Stimulated activated CD8-positive, alpha-beta memory T cell treated with anti-CD3 and anti-CD28 coated beads, Interleukin-4, amount 100 ng/mL, for 24 hours (primary cell): ENCODE measurements around the gene FCHSD2.
"Not testable (repeated sequence)": the region's sequence is repeated elsewhere in the genome, so short reads cannot be mapped to it uniquely, and the experiment has no call there.

Experiments used
- DNase-seq: peaks from one replicate; pipeline ENCODE4 v3.0.0-alpha.2; 2020; ENCODE audit warnings: low read depth

The FCHSD2 gene

DNA sequence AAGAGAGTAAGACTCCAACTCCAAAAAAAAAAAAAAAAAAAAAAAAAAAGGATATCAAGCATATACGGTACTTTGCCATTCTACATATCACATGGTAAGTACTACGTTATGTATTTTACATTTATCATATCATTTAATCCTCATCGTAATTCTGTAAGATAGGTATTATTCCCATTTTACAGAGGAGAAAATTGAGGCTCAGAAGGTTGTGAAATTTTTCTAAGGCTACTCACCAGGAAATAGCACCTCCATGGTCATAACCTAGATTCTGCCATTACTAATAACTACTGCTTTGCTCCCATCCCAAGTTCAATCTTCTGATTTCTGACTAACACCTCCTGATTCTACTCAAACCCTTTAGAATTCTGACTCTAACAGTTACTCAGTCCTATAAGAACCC is 138.0 kb downstream of the FCHSD2 start:
- no peak for DNase-seq

DNA sequence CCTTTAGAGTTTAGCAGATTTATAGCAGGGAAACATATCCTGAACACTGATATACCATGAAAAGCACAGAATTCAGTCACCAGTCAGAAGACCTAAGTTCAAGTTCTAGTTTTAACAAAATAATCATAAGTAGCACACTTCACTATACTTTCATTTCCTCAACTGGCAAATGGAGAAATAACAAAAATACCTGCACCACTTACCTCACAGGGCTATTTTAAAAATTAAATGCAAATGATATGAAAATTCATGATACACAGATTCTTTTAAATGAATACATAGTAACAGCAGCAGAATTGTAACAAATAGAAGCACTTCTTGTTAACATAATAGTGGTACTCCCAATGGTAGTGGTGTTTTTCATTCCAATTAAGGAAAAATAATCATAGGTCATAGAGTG is 139.0 kb downstream of the FCHSD2 start:
- no peak for DNase-seq

DNA sequence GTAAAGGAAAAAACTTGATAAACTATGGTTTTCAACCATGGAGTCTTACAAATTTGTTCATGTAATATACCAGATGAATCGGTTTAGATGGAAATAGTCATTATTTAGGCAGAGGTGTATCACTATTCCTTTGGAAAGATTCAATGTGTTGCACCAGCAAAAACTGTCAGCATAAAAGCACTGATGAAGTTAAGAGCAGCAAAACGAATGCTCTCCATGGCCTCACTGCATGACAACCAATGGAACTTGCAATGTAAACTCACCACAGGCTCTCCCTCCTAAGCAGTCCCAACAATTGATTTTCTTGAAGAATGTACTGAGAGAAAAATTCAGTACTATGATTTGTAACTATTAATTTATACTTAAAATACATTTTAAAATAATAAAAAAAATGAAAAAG is 139.9 kb downstream of the FCHSD2 start:
- no peak for DNase-seq

DNA sequence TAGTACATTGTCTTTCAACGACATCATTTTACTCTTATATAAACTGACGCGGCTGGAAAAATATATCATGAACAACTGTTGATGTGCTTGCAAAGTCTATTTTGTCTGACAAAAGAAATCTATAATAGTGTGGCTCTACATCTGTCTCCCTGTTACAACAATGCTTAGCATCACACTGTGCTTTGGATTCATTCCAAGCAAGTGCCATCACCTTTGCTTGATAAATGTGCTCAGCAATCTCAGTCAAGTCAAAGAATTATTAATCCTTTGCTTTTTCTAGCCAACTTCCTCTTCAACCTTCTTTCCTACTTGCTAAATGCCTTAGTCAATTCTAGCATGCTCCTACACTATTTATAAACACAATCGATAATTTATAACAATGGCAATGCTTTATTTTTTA is 140.5 kb downstream of the FCHSD2 start:
- no peak for DNase-seq

DNA sequence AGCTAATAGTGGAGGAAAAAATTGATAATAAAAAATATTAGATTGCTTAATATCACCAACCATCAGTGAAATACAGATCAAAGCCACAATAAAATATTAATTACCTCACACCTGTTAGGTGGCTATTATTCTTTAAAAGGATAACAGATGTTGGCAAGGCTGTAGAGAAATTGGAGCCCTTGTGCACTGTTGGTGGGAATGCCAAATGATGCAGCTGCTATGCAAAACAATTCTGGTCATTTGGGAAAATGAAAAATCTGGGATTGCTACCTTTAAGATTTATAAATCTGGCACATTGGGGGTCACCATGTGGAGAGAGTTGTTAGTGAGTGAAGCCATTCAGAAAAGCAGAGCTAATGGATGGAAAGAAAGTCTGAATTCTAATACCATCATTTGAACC is 143.4 kb downstream of the FCHSD2 start:
- no peak for DNase-seq

DNA sequence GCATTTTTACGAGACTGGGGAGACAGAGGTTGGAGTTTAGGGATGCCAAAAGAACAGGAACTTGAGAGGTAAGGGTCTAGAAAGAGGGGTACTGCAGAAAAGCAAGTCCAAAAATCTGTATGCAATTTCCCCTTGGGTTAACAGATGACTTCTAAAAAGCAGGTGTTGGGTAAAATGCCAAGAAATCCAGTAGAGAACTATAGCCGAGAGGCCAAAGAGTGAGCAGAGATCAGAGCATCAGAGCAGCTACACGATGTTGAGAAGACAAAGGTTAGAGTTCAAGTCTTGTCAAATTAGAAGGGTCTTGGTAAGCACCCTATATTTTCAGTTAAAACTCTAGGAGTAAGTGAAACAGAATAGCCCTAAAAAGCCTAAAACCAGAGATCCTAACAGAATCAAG is 145.2 kb downstream of the FCHSD2 start:
- no peak for DNase-seq

DNA sequence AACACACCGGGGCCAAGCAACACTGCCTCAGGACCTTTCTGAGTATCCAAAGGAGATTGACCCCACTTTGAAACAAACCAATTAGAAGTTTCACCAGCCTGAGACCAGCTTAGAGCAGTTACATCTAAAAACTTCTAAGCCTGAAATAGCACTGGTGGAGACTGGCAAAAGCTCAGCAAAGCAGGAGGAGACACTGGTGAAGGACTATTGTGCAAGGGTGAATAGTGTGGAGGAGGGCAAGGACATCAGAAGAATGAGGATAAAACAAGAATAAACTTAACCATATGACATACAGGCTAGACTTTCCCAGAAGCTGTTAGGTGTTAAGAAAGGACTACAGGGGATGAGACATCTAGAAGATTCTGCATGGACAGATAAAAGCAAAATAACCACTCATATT is 152.4 kb downstream of the FCHSD2 start:
- no peak for DNase-seq

DNA sequence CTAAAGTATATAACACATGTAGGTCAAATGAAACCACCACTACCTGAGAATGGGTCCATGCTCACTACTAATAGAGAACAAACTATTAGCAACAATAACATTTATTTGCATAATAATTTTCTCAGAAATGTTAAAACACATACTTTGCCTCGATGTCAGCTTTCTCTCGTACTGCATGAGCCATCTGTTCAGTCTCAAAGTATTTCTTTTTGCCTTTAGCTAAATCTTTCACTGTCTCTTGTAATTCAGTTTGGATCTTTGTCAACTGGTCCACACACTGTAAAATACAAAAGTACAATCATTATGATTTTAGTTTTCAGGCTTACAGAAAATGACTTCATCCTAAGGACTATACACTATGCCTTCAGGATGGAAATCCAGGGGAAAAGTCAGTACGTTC is 153.3 kb downstream of the FCHSD2 start:
- no peak for DNase-seq

DNA sequence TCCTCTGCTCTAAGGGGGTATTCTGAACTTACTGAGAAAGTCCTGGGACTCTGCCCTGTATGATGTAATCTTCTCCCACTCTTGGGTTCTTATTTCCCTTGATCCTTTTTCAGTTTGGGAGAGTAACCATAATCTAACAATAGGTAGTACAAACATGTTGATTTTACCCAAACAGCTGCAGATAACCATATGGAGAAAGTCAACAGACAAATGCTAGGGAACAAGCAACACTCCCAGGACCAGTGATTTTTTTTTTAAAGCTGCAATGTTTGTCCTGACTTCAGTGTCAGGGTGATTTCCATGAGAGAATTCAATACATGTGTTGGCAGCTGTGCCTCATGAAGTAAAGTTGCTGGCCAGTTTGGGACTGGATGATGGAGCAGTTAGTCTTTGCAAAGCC is 156.5 kb downstream of the FCHSD2 start:
- DNase-seq = no peak

DNA sequence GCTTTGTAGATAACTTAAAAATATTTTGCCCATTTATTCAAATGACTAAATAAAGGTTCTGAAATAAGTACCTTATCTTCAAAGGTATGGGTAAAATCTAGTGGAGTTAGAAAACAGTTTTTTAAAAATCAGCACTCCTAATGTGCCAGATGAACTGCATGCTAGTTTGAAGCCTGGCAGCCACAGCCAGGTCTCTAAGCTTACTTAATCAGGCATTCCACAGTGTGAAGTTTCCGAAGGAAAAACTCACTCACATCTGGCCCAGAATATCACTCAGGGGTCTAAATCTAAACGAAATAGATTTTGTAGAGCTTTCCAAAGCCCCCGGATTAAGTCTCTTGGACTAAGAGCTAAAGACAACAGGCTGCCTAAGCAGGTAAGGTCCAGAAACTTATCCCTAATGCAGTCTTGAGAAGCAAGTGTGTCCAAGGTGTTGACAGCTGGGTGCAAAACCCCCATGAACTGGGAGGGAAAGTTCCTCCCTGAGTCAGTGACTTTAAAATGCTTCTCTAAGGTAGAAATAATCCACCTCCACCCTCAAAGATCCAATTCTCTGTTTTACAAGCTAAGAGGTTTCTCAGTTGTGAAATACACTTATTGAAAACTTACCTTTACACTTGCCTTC is 157.6 kb downstream of the FCHSD2 start:
- no peak for DNase-seq

DNA sequence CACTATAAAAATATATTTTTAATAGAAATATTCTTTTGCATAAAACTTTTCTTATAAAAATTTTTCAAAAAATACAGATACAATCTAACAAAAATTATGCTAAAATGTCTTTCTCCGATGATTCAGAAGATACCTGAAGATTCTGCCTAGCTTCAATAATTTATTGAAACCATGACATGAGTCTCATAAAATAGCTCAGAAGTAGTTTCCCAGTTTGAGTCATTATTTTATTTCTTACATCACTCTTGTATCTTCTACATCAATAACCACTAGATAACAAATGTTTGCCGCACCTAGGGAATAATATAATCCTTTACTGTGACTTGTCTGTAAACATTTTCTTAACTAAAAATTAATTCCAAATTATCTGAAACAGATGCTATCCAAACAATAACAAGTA is 158.6 kb downstream of the FCHSD2 start:
- DNase-seq = no peak

DNA sequence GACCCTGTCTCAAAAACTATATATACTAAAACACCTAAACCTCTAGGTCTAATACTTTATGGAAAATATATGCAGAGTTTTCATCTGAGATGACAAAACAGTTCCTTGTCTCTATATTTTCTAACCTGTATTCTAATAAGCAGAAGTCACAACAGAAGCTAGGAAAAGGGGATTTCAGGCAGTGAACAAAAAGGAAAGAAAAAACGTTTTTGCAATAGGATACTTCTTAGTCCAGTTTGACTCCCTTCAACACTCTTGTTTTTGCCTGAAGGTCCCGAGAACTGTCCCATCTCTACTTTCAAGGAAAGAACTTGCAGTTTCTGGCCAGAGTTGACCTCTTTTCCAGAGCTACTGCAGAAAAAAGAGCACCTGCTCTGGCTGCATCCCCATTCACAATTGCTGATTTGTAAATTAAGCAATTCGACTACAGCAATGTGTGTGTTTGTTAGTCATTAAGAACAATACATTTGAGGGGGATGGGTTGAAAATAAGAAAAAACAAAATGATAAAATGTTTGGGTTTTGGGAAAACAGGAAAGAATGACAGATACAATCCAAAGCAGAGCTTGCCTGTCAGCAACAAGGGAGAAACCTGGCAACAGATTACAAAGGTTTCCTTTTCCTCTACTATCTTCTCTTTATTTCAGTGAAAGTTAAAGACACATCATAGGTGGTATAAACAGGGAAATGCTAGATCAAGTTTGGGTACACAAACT is 160.0 kb downstream of the FCHSD2 start:
- DNase-seq = no peak

DNA sequence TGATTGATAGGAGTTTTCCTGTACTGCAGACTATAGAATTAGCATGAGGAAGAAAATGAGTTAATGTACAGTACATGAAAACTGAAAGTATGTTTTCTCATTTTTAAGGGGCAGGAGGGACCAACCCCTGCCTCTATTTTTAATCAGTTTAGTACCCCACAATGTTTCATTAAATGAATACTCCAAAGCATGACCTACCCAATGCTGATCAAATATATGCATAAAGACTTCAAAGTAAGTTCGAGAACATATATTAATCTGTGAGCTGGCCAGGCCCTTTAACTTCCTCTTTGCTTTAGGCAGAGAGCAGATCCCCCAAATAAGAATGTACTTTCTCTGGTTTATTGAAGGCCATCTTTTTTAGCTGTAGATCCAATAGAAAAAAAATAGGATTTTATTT is 161.0 kb downstream of the FCHSD2 start:
- no peak for DNase-seq

DNA sequence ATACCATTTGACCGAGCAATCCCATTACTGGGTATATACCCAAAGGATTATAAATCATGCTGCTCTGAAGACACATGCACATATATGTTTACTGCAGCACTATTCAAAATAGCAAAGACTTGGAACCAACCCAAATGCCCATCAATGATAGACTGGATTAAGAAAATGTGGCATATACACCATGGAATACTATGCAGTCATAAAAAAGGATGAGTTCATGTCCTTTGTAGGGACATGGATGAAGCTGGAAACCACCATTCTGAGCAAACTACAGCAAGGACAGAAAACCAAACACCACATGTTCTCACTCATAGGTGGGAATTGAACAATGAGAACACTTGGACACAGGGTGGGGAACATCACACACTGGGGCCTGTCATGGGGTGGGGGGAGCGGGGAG is 164.3 kb downstream of the FCHSD2 start:
- DNase-seq = not testable (repeated sequence)

DNA sequence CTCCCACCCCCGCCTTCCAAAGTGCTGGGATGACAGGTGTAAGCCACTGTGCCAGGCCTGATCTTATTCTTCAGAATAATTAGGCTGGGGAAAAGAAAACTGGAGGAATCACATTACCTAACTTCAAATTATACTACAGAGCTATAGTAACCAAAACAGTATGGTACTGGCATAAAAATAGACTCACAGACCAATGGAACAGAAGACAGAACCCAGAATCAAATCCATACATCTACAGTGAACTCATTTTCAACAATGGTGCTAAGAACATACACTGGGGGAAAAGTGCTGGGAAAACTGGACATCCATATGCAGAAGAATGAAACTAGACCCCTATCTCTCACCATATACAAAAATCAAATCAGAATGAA is 165.6 kb downstream of the FCHSD2 start:
- DNase-seq = not testable (repeated sequence)

DNA sequence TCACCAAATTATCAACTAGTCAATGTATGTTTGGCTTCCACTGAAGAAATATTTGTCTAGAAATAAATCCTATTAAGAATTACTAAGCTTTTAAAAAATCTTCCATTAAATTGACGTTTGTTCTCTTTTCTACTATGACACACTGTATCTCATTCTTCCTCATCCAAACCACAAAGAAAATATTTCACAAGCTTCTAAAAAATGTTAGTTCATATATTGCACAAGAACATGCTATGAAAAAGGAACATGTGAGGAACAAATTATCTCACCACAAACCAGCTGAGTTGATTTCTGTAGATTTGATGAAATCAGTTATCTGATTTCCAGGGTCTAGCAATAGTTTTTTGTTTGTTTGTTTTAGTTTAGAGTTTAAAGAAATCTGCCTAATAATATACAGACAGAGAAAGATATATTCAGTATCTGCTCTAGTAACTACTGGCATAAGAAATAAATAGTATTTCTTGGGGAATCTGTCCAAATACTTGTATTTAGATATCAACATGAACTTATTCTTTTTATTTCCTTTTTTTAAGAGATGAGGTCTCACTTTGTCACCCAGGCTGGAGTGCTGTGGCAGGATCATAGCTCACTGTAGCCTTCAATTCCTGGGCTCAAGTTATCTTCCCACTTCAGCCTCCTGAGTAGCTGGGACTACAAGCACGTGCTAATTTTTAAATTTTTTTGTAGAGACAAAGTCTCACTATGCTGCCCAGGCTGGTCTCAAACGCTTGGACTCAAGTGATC is 166.2 kb downstream of the FCHSD2 start:
- no peak for DNase-seq

DNA sequence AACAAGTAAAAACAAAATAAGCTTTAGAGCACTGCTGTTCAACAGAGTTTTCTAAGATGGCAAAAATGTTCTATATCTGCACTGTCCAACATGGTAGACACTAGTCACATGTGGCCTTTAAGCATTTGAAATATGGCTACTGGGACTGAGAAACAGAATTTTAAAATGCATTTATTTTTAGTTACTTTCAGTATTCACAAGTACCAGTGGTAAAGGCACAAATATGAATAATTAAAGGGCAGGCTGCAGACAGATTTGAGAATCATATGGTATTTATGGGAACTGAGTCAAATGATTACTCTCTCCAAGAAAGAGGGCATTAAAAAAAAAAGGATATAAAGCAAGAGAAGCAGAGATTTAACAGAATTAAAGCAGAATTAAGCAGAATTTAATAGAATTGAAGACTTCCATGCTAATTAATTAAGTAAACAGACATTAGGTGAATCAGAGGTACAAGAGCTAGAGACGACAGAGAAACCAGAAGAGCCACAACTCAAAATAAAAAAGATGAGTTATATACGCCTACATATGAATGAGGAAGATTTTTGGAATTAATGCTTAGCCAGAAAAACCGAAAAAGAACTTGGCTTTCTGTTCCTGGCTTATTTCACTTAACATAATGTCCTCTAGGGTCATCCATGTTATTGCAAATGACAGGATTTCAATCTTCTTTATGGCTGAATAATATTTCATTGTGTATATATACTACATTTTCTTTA is 167.5 kb downstream of the FCHSD2 start:
- no peak for DNase-seq

DNA sequence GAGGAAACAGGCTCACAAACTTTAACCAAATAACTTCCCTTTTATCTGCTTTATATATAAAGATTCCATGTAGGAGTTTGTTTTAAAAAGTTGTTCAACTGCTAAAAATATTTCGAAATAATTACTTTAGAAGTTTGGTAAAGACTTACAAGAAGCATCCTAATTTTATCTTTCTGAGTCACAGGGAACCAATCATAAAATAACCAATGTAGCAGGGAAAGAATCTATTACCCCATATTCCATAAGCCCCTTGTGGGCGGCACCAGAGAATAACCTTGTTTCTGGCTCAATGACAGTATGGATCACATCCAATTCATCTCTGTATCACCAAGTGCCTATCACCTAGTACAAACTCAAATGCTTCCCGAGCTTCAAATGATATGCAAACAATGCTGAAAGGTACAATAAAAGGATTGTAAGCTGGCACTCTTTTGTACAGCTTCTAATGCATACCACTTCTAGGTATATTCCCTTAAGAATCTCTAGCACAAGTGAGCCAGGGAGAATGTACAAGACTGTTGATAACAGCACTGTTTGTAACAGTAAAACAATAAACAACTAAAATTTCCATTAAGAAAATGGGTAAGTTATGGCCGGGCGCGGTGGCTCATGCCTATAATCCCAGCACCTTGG is 169.5 kb downstream of the FCHSD2 start:
- DNase-seq = no peak

DNA sequence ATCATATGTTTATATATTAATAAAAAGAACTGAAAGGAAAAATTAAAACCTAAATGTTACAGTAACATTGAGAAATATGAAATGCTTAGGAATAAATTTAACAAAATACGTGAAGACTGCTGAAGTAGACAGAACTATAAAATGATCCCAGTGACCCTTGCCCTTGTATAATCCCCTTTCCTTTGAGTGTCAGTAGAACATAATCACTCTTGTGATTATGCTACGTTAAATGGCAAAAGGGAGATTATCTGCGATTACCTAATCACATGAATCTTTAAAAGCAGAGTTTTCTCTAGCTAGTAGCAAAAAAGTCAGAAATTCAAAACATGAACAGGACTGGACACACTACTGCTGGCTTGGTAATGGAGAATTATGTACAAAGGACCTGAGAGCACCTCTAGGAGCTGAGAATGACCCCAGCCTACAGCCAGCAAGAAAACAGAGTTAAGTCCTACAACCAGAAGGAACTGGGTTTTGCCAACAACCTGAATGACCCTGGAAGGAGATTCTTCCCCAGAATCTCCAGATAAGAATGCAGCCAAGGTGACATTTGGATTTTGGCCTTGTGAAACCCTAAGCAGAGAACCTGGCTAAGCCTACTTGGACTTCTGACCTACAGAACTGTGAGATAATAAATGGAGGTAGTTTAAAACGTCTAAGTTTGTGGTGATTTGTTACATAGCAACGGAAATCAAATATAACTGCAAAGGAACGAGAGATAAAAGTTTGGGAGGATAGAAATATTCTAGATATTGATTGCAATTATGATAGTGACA is 170.7 kb downstream of the FCHSD2 start:
- DNase-seq = no peak

DNA sequence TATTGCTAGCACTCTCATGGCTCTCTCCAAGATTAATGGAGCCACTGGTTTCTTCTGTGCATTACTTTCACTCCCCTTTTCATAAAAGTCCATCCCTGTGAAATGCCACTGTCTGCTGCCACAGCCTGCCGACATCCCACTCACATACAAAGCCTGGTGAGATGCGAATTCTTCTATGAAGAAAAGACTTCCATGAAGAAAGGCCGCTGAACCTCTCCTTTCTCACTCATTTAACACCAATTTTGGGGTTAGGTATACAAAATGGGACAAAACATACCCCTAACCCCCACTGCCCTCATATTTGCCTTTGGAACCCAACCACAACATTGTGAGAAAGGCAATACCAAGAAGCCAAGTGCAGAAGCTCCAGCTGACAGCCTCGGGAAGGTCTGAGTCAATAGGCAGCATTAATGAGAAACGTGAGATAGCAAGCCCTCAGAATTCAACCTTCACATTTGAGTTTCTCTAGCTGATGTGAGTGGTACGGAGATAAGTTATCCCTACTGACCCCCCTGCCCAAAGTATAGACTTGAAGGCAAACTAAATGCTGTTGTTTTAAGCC is 171.5 kb downstream of the FCHSD2 start:
- no peak for DNase-seq

DNA sequence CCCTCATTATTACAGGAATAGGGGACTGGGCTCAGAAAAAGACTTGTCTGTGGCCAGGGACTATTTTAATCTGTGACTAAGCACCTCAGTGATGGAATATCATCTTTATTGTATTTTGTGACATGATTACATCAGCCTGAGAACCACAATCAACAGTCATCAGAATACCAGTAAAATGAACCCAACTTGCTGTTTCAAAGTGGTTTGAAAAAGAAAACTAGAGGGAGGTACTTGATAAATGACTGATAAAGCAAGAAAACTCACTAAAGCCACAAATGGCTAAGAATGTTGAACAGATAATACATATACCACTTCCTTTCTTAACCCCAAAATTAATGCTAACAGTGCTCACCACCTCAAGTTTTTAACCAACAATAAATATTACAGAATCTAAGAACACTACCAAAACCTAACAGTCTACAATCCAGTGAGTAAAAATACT is 172.2 kb downstream of the FCHSD2 start:
- no peak for DNase-seq
